GM21515 (cell line): Measurements from ENCODE around the gene VAV2.

Experiments used
- ATAC-seq: cut with Tn5 transposase; IDR thresholded peaks from one replicate; pipeline ENCODE4 v1.9.1; 2021; ENCODE audit not compliant: unreplicated experiment

VAV2 gene

DNA sequence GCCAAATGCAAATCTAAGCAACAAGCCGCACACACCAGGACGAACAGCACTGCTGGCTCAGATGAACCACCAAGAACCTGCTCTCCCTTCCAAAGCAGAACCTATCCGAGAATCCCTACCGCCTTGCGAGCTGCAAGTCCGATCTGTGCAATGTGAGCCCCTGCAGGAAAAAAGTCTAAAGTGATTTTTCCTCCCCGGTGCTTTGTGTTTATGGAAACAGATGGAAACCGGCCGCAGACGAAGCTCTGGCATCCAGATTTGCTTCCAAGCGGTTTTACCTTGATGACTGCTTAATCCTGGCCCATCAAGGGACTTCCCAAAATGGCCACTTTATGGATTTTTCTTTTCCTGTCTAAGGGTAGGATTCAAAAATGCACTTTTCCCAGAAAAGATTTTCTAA is 112.5 kb downstream of the VAV2 start:
- ATAC-seq, result no peak

DNA sequence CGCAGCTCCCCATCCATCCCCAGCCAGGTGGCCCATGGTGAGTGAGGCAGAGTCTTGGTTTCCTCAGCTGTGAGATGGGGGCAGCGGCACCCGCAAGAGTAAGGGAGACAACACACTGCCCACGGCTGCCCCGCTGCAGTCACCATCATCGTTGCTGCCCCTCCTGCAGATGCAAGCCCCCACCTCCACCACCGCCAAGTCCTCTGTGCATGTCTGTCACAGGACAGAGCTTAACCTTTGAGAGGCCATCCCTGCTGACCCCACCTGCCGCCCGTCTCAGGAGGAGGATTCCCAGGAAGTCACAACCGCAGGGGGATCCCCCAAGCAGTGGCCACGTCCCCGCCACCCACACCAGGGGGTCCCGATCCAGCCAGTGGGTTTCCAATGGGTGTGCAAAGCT is 113.7 kb downstream of the VAV2 start:
- no peak for ATAC-seq

DNA sequence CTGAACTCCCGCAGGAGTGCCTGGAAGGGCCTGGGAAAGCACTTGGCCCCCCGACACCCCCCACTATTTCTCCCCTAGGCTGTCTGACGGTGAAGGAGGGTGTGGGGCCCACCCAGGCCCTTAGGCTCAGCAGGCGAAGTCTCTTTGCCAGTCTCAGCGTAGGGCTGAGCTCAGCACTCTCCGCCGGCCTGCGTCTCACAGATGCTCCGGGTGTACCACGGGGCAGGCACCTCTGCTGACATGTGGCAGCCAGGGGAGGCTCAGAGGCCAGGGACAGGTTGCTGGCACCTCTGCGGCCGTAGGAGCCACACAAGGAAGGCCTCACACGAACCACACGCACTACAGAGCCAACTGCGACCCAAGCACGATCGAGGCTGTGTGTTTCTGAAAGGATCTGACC is 114.2 kb downstream of the VAV2 start:
- ATAC-seq, result no peak

DNA sequence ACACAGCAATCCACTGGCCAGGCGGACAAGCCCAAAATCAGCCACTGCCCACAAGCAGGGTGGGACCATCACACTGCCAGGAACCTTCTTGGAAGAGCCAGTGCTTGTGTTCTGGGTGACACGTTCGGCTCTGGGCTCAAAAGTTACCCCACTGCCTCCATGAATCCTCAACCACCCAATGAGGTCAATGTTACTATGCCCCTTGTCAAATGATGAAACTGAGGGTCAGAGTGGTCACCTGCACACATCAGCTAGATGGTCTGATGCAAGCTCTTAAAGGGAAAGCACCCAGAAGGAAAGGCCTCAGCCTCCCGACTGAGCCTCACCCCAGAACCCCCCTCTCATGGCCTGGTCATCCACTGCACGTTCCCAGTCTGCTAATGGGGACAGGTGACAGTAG is 114.8 kb downstream of the VAV2 start:
- ATAC-seq, result no peak

DNA sequence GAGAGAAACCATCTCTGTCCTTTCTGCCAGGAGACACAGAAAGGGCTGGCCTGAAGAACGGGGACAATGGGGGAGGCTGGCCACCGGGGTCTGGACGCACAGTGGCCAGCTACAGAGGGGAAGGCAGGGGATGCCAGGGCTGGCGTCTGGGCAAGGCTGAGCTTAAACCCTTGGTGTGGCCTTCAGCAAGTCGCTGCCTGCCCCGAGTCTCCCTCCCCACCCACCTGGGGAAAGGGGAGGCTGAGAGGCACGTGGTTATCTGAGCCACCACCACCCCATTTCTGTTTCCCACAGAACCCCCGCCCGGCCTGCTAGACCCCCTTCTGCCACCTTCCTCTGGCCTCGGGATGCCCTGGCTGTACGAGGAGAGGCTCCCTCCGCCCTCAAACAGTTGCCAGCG is 115.3 kb downstream of the VAV2 start:
- ATAC-seq, result no peak

DNA sequence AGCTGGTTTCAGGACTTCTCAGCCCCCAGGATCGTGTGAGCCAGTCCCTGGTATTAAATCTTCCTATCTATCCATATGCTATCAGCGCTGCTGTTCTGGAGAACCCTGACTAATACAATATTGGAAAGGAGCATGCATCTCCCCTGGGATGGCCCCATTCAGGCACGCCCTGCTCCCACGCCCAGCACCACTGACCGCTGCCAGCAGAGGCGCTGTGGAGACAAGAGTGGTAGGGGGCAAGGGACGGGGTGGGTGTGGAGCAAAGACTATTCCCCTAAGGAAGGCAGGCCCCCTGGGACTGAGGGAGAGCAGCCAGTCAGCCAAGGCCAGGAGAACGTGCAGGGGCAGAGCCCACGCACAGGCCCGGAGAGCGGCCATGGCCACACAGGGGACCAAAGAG is 116.0 kb downstream of the VAV2 start:
- no peak for ATAC-seq

DNA sequence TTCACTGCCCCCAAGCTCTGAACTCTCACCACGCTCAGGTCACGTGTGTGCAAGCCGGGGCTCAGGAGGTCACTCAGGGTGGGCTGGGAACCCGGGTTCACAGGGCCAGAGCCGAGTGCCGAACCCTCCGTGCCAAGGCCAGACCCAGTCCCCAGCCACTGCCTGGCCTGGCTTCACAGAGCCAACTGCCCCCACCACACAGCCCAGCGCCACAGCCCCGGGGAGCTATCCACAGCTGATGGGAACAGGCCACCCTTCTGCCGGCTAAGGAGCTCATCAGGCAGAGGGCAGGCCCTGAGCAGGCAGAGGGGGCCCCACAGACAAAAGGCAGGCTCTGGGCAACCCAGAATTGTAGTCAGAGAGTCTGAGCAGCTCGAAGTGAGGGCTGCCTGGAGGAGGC is 117.0 kb downstream of the VAV2 start:
- ATAC-seq, result no peak

DNA sequence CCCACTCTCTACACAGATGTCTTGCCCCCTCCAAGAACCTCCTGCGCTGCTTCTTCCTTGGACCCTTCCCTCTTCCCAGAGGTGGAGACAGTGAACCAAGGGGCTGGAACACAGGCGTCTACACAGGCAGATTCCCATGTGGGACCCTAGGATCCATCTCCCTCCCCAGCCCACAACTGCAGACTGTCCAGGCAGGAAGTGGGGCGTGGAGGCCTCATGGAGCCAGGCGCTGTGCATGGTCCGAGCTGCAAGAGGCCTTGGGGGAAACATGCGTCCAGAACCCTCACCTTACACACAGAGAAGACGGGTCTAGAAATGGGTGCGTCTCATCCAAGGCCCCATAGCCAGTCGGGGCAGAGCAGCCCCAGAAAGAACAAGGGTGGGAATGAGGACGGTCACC is 117.5 kb downstream of the VAV2 start:
- no peak for ATAC-seq

DNA sequence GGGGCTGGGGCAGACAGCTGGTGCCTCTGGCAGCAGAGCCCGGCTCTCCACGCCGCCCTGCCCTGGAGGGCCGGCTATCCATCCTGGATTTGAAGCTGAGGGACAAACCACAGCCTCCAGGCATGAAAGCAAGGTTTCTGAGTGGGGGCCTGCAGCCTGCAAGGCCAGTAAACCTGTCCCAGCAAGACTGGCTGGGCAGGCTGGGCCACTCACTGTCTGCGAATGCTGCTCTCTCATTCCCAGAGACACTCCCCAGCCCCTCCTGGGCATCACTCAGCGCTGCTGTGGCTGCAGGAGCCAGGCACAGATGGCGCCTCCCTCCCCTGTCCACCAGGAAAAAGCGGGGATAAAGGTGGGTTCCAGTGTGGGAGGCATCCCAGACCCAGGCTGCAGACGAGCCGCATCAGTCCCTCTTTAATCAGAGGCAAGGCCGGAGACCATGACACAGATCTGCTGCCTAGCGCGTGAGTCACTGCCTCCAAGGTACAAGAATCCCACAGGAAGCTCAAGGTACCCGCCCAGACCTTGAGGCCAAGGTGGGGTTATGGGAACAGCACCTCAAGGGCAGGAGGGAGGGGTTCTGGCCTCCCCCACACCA is 118.0 kb downstream of the VAV2 start:
- ATAC-seq, result no peak

DNA sequence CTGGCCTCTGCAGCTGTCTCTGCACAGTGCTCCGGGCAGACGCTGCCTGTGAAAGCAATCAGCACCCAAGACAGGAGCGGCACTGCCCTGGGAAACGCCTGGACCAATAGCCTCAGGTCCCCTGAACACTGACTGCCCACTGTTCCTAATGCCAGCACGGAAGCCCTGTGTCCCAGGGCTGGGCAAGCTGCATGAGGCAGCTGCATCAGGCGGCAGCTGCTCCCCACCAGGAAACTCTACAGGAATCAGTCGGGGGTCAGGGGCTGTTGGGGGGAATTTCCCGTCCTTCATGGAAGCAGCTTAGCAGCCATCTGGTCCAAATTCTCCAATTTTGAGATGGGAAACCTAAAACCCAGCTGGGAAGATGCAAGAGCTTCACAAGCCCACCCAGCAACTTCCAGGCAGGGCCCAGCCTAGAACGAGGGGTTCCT is 118.6 kb downstream of the VAV2 start:
- ATAC-seq, result no peak

DNA sequence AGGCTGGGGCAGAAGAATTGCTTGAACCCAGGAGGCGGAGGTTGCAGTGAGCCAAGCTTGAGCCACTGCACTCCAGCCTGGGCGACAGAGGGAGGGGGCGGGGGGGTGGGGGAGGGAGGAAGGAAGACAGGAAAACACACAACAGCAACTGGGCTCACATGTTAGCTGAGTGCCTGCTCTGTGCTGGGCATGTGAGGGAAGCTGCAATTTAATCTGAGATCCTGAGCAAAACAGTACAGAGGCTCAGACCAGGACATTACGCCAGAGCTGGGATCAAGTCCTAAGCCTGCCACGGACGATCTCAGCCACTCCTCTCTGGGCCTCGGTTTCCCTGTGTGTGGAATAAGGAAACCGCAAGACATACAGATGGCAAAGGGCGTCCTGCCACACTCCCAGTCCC is 119.1 kb downstream of the VAV2 start:
- no peak for ATAC-seq

DNA sequence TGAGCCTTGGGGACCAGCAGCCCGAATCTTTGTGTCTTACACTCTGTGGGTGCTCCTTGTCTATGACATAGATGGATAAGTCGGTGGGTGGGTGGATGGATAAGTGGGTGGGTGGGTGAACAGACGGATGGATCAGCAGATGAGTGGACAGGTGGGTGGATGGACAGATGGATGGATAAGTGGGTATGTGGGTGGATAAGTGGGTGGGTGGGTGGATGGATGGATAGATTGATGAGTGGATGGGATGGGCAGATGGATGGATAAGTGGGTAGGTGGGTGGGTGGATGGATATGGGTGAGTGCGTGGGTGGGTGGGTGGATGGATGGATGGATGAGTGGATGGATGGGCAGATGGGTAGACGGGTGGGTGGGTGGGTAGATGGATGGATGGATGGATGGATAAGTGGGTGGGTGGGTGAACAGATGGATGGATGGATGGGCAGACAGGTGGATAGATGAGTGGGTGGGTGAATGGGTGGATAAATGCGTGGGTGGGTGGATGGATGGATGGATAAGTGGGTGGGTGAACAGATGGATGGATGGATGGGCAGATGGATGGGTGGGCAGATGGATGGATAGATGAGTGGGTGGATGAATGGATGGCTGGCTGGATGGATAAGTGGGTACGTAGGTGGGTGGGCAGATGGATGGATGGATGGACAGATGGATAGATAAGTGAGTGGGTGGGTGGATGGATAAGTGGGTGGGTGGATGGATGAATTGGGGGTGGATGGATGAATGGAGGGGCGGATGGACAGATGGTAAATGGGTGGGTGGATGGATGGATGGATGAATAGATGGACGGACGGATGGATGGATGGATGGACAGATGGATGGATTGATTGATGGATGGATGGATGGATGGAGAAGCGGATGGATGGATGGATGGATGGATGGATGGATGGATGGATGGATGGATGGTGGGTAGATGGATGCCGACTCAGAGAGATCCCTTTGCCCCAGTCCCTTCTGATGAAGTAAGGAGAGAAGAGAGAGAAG is 121.2 kb downstream of the VAV2 start:
- ATAC-seq, result no peak

DNA sequence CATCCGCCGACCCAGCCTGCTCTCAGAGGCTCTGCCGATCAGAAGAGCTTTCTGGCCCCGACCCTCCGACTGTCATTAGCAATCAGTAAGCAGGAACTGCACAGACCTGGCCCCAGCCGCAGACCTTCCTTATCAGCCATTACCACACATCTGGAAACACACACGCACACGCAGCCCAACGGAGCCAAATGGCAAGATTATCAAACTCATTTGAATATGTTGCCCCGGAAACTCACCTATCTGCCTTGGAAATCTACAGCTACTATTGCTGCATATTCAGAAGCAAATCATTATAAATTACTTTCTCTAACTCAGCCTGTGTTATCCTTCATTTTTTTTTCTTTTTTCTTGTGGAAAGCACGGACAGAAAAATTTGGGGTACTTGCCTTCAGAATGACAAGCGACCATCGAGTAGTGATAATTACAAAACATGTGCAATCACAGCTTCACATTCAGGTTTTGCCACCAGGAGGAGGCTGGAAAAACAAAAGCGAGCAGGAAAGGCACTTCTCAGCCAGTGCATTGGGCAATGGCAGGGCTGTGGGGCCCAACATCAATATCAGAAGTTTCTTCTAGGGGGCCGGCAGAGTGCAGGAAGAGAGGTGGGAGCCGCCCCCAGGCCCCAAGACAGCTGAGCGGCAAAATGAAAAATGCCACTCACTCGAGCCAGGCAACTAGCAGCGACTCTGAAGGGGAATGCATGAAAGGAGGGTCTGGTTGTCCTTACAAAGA is 122.3 kb downstream of the VAV2 start:
- ATAC-seq, result no peak

DNA sequence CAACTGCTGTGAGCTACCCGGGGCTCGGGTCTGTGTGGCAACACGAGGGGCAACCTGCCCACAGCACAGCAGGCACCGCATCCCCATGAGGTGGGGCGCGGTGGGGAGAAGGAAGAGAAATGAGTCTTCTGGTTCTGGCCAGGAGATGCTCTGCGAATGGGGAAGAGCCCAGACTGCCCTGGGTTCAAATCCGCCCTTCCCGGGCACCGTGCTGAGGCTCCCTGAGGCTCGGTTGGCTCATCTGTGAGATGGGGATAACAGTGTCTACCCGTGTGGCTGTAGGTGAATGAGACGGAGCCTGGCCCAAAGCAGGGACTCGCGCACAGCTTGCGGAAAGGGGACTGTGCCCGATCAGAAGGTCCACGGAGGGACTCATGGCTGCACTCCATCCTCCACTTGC is 123.9 kb downstream of the VAV2 start:
- ATAC-seq, result no peak

DNA sequence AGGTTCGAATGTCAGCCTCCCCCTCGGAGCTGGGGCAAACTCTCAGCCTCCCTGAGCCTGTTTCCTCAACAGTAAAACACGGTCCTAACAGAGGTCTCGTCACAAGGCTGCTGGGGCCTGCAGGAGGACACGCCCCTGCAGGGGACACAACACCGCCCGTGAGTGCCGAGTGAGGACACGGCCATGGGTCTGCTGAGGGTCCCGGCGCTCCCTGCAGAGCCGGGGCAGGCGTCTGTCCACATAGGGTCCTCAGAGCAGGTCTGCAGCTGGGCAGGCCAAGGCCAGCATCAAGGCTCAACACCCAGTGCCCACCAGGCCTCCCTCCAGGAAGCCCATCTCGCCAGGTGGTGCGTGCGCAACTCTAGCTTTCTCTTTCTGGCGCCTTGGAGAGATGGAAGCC is 125.2 kb downstream of the VAV2 start:
- no peak for ATAC-seq

DNA sequence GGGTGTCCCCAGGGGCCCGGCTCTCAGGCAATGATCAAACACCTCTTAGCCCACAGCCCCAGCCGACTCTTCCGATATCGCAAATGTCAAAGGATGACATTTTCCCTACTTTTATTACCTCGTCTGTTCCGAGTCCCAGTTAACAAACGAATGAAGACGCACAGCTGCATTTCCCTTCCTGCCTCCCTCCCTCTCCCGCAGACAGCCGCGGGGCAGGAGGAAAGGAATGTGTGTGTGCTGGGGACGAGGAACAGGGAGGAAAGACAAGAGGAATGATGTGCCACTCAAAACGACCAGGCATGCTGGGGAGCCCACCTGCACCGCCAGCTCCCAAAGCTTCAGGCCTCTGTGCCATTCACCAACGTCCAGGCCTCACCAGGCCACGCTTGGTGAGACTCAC is 128.1 kb downstream of the VAV2 start:
- no peak for ATAC-seq

DNA sequence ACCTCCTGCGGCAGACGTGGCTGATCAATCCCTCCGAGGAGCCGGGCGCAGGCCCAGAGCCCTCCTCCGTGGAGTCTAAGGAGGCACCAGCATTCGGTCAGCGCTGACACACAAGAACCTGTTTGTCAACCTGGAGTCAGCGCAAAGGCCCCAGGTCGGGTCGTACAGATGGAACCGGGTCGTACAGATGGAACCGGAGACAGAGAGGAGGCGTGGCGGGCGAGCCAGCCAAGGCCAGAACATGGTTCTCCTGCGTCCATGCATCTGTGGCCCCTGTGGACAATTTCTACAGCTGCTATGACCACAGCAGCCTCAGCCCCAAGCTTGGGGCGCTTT is 128.9 kb downstream of the VAV2 start:
- ATAC-seq, result no peak

DNA sequence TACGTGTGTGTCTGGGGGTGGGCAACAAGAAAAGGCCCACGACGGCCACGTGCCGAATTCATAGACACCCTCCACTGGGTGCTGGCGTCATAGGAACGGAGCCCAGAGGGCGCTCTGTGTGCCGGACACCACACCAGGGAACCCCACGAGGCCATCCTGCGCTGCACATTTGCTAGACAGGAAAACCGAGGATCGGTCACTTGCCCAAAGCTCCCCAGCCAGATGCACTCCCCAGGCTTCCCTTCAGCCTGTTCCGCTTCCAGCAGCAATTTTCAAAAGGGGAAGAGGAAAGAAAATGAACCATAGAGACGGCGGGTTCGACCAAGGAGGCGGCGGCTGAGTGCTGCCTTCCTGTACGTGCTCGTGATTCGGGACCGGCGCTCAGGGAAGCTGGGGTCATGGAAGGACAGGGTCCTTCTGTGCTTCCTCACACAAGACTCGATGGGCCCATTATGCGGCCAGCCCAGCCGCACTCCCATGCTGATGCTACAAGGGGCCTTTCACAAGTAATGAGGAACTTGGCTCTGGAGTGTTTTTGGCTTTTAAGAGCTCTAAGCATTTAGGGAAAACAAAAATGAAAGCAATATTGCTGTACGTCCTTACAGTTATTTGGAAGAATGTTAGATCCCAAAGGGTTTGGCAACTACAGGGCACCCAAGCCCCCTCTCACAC is 129.4 kb downstream of the VAV2 start:
- no peak for ATAC-seq

DNA sequence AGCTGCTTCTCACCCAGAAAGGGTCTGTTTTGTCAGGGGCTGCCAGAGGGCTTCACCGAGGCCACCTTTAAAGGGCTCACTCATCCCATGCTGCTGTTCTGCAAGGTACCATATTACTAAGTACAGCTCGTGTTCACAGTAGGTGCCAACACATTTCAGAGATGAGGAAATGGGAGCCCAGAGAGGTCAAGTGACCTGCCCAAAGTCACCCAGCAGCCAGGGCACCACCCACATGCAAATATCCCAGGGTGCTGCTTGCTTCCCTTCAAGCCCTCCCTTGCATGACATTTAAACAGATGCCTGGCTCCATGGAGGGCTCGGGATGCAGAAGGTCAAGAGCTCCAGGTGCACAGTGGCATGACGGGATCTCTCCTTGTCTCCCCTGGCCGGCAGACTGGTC is 130.4 kb downstream of the VAV2 start:
- no peak for ATAC-seq

DNA sequence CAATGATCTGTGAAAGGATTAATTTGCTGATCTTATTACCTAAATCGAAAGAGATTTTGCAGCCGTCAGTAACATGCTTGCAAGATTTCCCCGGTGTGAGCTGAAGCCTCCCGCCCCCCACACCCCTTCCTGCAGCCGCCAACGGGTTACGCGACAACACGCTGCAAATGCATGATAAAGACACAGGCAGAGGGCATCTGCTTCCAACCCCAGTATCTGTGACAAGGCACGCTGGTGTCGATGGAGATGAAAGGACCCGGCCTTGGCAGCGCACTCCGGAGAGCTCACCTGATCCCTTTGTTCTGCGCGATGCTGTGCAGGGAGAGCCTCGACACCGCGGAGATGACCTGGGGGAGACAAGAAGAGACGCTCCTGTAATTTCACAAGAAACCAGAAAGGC is 131.0 kb downstream of the VAV2 start:
- no peak for ATAC-seq

DNA sequence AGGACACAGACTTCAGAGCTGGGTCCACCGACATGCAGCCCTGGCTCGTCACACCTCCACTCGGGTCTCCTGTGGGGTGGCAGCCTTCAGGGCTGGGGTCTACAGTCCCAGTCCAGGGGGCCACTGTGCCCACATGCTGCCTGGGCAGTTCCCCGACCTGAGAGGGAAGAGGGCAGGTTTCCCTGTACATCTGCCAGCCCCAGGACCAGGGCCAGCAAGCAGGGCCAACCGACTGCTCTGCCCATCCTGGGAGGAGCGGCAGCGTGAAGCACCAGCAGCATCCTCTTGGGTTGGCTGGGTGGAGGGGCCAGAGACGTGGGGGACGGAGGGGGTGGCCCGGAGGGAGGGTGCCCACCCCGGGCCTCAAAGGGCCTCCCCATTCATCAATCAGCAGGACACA is 133.4 kb downstream of the VAV2 start:
- no peak for ATAC-seq
